GM23338 (cell line): ENCODE measurements around the gene FIP1L1.

Experiments
- TF ChIP-seq, protein P1 (sequence below), 2 experiments: fragments of 200-600 bp in 1 of 2; sonication (generic) in 1 of 2; conservative IDR thresholded peaks; 2 replicates each; pipeline versions ENCODE4 v1.5.1 to v1.6.1; 2016 to 2017; ENCODE audit warnings: antibody characterized with exemption in 2 of 2, low read depth in 2 of 2, mild to moderate bottlenecking in 2 of 2, moderate library complexity in 1 of 2
- TF ChIP-seq, protein P2 (sequence below): fragments of 250-450 bp; sonication (Bioruptor Pico); IDR thresholded peaks from 2 replicates; pipeline ENCODE4 v1.5.0; 2020; ENCODE audit warnings: mild to moderate bottlenecking, moderate library complexity

GRCh38 chr4:53441564-53441963 lies 64.1 kb downstream of the FIP1L1 start:
- TF ChIP-seq, protein P1, sequence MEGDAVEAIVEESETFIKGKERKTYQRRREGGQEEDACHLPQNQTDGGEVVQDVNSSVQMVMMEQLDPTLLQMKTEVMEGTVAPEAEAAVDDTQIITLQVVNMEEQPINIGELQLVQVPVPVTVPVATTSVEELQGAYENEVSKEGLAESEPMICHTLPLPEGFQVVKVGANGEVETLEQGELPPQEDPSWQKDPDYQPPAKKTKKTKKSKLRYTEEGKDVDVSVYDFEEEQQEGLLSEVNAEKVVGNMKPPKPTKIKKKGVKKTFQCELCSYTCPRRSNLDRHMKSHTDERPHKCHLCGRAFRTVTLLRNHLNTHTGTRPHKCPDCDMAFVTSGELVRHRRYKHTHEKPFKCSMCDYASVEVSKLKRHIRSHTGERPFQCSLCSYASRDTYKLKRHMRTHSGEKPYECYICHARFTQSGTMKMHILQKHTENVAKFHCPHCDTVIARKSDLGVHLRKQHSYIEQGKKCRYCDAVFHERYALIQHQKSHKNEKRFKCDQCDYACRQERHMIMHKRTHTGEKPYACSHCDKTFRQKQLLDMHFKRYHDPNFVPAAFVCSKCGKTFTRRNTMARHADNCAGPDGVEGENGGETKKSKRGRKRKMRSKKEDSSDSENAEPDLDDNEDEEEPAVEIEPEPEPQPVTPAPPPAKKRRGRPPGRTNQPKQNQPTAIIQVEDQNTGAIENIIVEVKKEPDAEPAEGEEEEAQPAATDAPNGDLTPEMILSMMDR (conservative IDR thresholded peaks at IDR 0.05; ENCODE audit: low read depth in 2 of 2): no peak
- TF ChIP-seq, protein P2, sequence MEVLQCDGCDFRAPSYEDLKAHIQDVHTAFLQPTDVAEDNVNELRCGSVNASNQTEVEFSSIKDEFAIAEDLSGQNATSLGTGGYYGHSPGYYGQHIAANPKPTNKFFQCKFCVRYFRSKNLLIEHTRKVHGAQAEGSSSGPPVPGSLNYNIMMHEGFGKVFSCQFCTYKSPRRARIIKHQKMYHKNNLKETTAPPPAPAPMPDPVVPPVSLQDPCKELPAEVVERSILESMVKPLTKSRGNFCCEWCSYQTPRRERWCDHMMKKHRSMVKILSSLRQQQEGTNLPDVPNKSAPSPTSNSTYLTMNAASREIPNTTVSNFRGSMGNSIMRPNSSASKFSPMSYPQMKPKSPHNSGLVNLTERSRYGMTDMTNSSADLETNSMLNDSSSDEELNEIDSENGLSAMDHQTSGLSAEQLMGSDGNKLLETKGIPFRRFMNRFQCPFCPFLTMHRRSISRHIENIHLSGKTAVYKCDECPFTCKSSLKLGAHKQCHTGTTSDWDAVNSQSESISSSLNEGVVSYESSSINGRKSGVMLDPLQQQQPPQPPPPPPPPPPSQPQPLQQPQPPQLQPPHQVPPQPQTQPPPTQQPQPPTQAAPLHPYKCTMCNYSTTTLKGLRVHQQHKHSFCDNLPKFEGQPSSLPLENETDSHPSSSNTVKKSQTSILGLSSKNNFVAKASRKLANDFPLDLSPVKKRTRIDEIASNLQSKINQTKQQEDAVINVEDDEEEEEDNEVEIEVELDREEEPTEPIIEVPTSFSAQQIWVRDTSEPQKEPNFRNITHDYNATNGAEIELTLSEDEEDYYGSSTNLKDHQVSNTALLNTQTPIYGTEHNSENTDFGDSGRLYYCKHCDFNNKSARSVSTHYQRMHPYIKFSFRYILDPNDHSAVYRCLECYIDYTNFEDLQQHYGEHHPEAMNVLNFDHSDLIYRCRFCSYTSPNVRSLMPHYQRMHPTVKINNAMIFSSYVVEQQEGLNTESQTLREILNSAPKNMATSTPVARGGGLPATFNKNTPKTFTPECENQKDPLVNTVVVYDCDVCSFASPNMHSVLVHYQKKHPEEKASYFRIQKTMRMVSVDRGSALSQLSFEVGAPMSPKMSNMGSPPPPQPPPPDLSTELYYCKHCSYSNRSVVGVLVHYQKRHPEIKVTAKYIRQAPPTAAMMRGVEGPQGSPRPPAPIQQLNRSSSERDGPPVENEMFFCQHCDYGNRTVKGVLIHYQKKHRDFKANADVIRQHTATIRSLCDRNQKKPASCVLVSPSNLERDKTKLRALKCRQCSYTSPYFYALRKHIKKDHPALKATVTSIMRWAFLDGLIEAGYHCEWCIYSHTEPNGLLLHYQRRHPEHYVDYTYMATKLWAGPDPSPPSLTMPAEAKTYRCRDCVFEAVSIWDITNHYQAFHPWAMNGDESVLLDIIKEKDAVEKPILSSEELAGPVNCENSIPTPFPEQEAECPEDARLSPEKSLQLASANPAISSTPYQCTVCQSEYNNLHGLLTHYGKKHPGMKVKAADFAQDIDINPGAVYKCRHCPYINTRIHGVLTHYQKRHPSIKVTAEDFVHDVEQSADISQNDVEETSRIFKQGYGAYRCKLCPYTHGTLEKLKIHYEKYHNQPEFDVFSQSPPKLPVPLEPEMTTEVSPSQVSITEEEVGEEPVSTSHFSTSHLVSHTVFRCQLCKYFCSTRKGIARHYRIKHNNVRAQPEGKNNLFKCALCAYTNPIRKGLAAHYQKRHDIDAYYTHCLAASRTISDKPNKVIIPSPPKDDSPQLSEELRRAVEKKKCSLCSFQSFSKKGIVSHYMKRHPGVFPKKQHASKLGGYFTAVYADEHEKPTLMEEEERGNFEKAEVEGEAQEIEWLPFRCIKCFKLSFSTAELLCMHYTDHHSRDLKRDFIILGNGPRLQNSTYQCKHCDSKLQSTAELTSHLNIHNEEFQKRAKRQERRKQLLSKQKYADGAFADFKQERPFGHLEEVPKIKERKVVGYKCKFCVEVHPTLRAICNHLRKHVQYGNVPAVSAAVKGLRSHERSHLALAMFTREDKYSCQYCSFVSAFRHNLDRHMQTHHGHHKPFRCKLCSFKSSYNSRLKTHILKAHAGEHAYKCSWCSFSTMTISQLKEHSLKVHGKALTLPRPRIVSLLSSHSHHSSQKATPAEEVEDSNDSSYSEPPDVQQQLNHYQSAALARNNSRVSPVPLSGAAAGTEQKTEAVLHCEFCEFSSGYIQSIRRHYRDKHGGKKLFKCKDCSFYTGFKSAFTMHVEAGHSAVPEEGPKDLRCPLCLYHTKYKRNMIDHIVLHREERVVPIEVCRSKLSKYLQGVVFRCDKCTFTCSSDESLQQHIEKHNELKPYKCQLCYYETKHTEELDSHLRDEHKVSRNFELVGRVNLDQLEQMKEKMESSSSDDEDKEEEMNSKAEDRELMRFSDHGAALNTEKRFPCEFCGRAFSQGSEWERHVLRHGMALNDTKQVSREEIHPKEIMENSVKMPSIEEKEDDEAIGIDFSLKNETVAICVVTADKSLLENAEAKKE: no peak
